HepG2 (cell line): ENCODE measurements around the gene SERPINF2. TPM values are rescaled to one million over a fixed set of nuclear protein-coding genes. Genes with fewer than 3 reads are reported as not detected.

Experiments
- ATAC-seq: fragments of 200-7000 bp; cut with Tn5 transposase; 3 replicates; pipeline ENCODE4 v1.9.1; 2020; ENCODE audit warnings: mild to moderate bottlenecking, moderate library complexity
- BruUV-seq: library from RNA; stranded (reverse); fragments of 400-500 nt; replicated peaks from 2 replicates; lab custom pipeline; 2021; lab: Mats Ljungman, UMichigan
- CTCF ChIA-PET: fragments of 300-600 bp; formaldehyde crosslinking; extraction: SDS; loops from one replicate; lab custom pipeline; 2021; ENCODE audit warnings: low total read pairs, inconsistent platforms, low intra/inter-chr PET ratio; lab: Yijun Ruan, JAX
- POLR2A ChIA-PET: fragments of 350-600 bp; sonication (Branson Sonifier 250); formaldehyde crosslinking; loops from one replicate; lab custom pipeline; 2020; ENCODE audit warnings: antibody characterized with exemption, inconsistent platforms; lab: Yijun Ruan, JAX
- DNase-seq: peaks from one replicate; pipeline ENCODE4 v3.0.0-alpha.2; 2015; ENCODE audit warnings: low spot score
- FAIRE-seq: peaks from 3 replicates; lab custom pipeline; 2011; peaks lifted over from hg19 to GRCh38; lab: Jason Lieb, UNC
- H2AFZ ChIP-seq: one replicate; pipeline ENCODE4 v1.6.1; 2011; ENCODE audit warnings: low read length, inconsistent platforms
- H3K27ac ChIP-seq: fragments of 300-600 bp; 3 replicates; pipeline ENCODE4 v1.8.0; 2011; ENCODE audit warnings: mixed run types, mild to moderate bottlenecking, mixed read lengths, low read length, inconsistent platforms; ENCODE audit not compliant: insufficient read depth; ENCODE audit errors: extremely low read length
- H3K27me3 ChIP-seq, 2 experiments: fragments of 200-600 bp in 1 of 2; 2 replicates in 1 of 2; 3 replicates in 1 of 2; pipeline versions ENCODE4 v1.6.0 to v1.8.0; 2011; ENCODE audit warnings: low read length in 2 of 2, mild to moderate bottlenecking in 2 of 2, moderate library complexity in 2 of 2, inconsistent platforms in 1 of 2; ENCODE audit not compliant: insufficient read depth in 2 of 2, control insufficient read depth in 1 of 2
- H3K36me3 ChIP-seq, 2 experiments: fragments of 200-600 bp in 1 of 2; replicated peaks in 1 of 2; 2 replicates in 1 of 2; 3 replicates in 1 of 2; pipeline versions ENCODE4 v1.5.1 to v1.8.0; 2011; ENCODE audit warnings: low read length in 2 of 2, inconsistent platforms in 1 of 2; ENCODE audit not compliant: insufficient read depth in 2 of 2, control insufficient read depth in 1 of 2
- H3K4me1 ChIP-seq: 2 replicates; pipeline ENCODE4 v1.5.1; 2012; ENCODE audit warnings: low read length, inconsistent platforms; ENCODE audit not compliant: insufficient read depth
- H3K4me2 ChIP-seq: 2 replicates; pipeline ENCODE4 v1.6.0; 2011; ENCODE audit warnings: low read depth, low read length, inconsistent platforms
- H3K4me3 ChIP-seq, 3 experiments: fragments of 200-600 bp in 1 of 3; sonication (generic), shearing (Covaris generic) in 1 of 3; replicated peaks in 1 of 3; 2 replicates each; pipeline ENCODE4 v1.5.1; 2011 to 2016; ENCODE audit warnings: low read length in 3 of 3, inconsistent platforms in 2 of 3, low read depth in 2 of 3, mild to moderate bottlenecking in 2 of 3, control low read depth in 1 of 3, mixed read lengths in 1 of 3; ENCODE audit not compliant: insufficient read depth in 1 of 3
- H3K79me2 ChIP-seq: one replicate; pipeline ENCODE4 v1.6.1; 2011; ENCODE audit warnings: low read length, inconsistent platforms; ENCODE audit not compliant: insufficient read depth
- H3K9ac ChIP-seq: 2 replicates; pipeline ENCODE4 v1.6.0; 2011; ENCODE audit warnings: mild to moderate bottlenecking, low read depth, low read length, inconsistent platforms; ENCODE audit not compliant: insufficient read depth
- H3K9me3 ChIP-seq: 2 replicates; pipeline ENCODE4 v1.5.1; 2012; ENCODE audit warnings: mild to moderate bottlenecking, low read length
- H4K20me1 ChIP-seq: 2 replicates; pipeline ENCODE4 v1.6.0; 2011; ENCODE audit warnings: inconsistent platforms, mild to moderate bottlenecking, low read length, moderate library complexity; ENCODE audit not compliant: insufficient read depth
- BATF2 ChIP-seq: sonication (generic); formaldehyde crosslinking; IDR thresholded peaks from 2 replicates; pipeline ENCODE4 v1.8.0; 2022; ENCODE audit warnings: mild to moderate bottlenecking, missing genetic modification reagents, moderate library complexity
- CERS6 ChIP-seq: sonication (generic); formaldehyde crosslinking; IDR thresholded peaks from 2 replicates; pipeline ENCODE4 v1.5.0; 2020; ENCODE audit warnings: missing genetic modification reagents
- JUND ChIP-seq: sonication (generic); formaldehyde crosslinking; IDR thresholded peaks from 2 replicates; pipeline ENCODE4 v1.8.0; 2022; ENCODE audit warnings: mild to moderate bottlenecking, missing genetic modification reagents
- SALL2 ChIP-seq: sonication (generic); formaldehyde crosslinking; IDR thresholded peaks from 2 replicates; pipeline ENCODE4 v1.8.1; 2023; ENCODE audit warnings: mild to moderate bottlenecking, missing genetic modification reagents, inconsistent platforms
- ZNF180 ChIP-seq: sonication (generic); formaldehyde crosslinking; IDR thresholded peaks from 2 replicates; pipeline ENCODE4 v1.4.0; 2020; ENCODE audit warnings: low read depth, missing genetic modification reagents, borderline replicate concordance
- ZNF563 ChIP-seq: sonication (generic); formaldehyde crosslinking; IDR thresholded peaks from 2 replicates; pipeline ENCODE4 v1.8.0; 2022; ENCODE audit warnings: mild to moderate bottlenecking, moderate library complexity, missing genetic modification reagents
- ZNF629 ChIP-seq: sonication (generic); formaldehyde crosslinking; conservative IDR thresholded peaks from 2 replicates; pipeline ENCODE4 v1.5.0; 2020; ENCODE audit warnings: missing genetic modification reagents
- ZNF737 ChIP-seq: sonication (generic); formaldehyde crosslinking; IDR thresholded peaks from 2 replicates; pipeline ENCODE4 v1.5.0; 2020; ENCODE audit warnings: missing genetic modification reagents, mild to moderate bottlenecking, borderline replicate concordance
- ZNF792 ChIP-seq: IDR thresholded peaks from 2 replicates; pipeline ENCODE4 v1.6.1; 2016
- WGBS: methylation state at CpG from one replicate; pipeline ENCODE4 v1.1.6; 2017; ENCODE audit warnings: low lambda C conversion rate; 5-methylcytosine and 5-hydroxymethylcytosine counted together
- in situ Hi-C: cut with HindIII; loops from 2 replicates; pipeline ENCODE4 v1.10.0; 2017; ENCODE audit warnings: low pct_unique_long_range_greater_than_20kb; ENCODE audit not compliant: extremely low pct_ligation_motif_present
- intact Hi-C: fragments of 100-400 bp; cut with micrococcal nuclease; formaldehyde crosslinking; loops from one replicate; pipeline ENCODE4 v1.10.0; 2022; ENCODE audit not compliant: unreplicated experiment
- polyA plus RNA-seq, 8 experiments: library from polyadenylated mRNA; depleted of rRNA in 3 of 8; stranded (reverse) in 7 of 8; unstranded in 1 of 8; fragments of >200 nt; fragmentation: Illumina TruSeq in 4 of 8; extraction: Trizol in 4 of 8; gene quantifications; 2 replicates each; pipeline versions ENCODE4 v1.2.1 to v1.2.3, GENCODE V29; 2011 to 2016; ENCODE audit warnings: low read depth in 4 of 8, missing spikeins in 1 of 8, mixed read lengths in 1 of 8; ENCODE audit not compliant: insufficient read depth in 1 of 8
- total RNA-seq, 5 experiments: library from RNA; depleted of rRNA; stranded (reverse); fragments of >200 nt; fragmentation: Illumina TruSeq; extraction: Trizol; gene quantifications; 2 replicates each; pipeline ENCODE4 v1.2.3, GENCODE V29; 2016; ENCODE audit warnings: low read depth in 1 of 5
- TF ChIP-seq, protein P1 (sequence below): sonication (generic); formaldehyde crosslinking; IDR thresholded peaks from 2 replicates; pipeline ENCODE4 v1.4.0; 2020; ENCODE audit warnings: missing genetic modification reagents, mild to moderate bottlenecking, borderline replicate concordance
- TF ChIP-seq, protein P2 (sequence below): sonication (generic); formaldehyde crosslinking; IDR thresholded peaks from 2 replicates; pipeline ENCODE4; 2020; ENCODE audit warnings: missing genetic modification reagents, mild to moderate bottlenecking, borderline replicate concordance

The SERPINF2 gene
- total and polyA plus RNA-seq, 2 of the 13 experiments (the other 11 are each of a cell fraction or from before 2014, with no cell fraction given) = 309 to 548 TPM

- intact Hi-C loops = loop anchor here (10.0 kb wide), 1 partner anchor 151 kb away; no protein-coding TSS in a partner anchor
- BruUV-seq = TSS peak; percentile 44
- no peak for DNase-seq
- in situ Hi-C loops = loop anchor here (25.0 kb wide), 1 partner anchor 324 kb away; the partner anchor contains the start of genes DPH1, OVCA2 and RTN4RL1
- no peaks in the 10 kb centered on the region; a peak in 1 of 5 replicates for H3K27me3 ChIP-seq
- H3K4me2 ChIP-seq = peak overlapping the region; percentile 85
- WGBS = 85% methylated on average over 10 of the region's 10 CpGs
- no peaks in the 10 kb centered on the region for H3K9me3 ChIP-seq
- no peak for ATAC-seq
- H3K4me3 ChIP-seq = peak overlapping the region in 1 of 3 experiments; percentile 86; a peak in 2 of 6 replicates
- no peak overlapping the region for H3K27ac ChIP-seq
- no peak for FAIRE-seq
- peaks cover 12% of the 10 kb centered on the region for H3K79me2 ChIP-seq
- peaks cover 42% of the 10 kb centered on the region for H3K4me1 ChIP-seq
- H3K9ac ChIP-seq = no peak overlapping the region
- POLR2A ChIA-PET = interaction anchor here (0.6 to 17.5 kb wide), 18 partner anchors 12 to 116 kb away, joined by 3 to 480 read pairs (median 10); partner anchors contain the start of genes PRPF8, RILP, RPA1 and SERPINF1
- no peak overlapping the region for H2AFZ ChIP-seq
- peaks cover 10% of the 10 kb centered on the region for H4K20me1 ChIP-seq
- peaks cover 6 to 19% of the 10 kb centered on the region in 2 experiments for H3K36me3 ChIP-seq
- CTCF ChIA-PET = interaction anchor here (1.8 to 2.0 kb wide), 2 partner anchors 71 to 152 kb away, joined by 7 to 11 read pairs; no protein-coding TSS in a partner anchor
- TF ChIP-seq ZNF792 (CRISPR knock-in tag) = no peak
- TF ChIP-seq ZNF563 (CRISPR knock-in tag) = no peak
- no peak for TF ChIP-seq ZNF180 (CRISPR knock-in tag)
- 0 out of 2 replicates have a peak, but pooled peaks have one; percentile 48 for TF ChIP-seq BATF2 (CRISPR knock-in tag)
- TF ChIP-seq SALL2 (CRISPR knock-in tag) = 0 out of 2 replicates have a peak, but pooled peaks have one; percentile 7
- TF ChIP-seq, protein P1, sequence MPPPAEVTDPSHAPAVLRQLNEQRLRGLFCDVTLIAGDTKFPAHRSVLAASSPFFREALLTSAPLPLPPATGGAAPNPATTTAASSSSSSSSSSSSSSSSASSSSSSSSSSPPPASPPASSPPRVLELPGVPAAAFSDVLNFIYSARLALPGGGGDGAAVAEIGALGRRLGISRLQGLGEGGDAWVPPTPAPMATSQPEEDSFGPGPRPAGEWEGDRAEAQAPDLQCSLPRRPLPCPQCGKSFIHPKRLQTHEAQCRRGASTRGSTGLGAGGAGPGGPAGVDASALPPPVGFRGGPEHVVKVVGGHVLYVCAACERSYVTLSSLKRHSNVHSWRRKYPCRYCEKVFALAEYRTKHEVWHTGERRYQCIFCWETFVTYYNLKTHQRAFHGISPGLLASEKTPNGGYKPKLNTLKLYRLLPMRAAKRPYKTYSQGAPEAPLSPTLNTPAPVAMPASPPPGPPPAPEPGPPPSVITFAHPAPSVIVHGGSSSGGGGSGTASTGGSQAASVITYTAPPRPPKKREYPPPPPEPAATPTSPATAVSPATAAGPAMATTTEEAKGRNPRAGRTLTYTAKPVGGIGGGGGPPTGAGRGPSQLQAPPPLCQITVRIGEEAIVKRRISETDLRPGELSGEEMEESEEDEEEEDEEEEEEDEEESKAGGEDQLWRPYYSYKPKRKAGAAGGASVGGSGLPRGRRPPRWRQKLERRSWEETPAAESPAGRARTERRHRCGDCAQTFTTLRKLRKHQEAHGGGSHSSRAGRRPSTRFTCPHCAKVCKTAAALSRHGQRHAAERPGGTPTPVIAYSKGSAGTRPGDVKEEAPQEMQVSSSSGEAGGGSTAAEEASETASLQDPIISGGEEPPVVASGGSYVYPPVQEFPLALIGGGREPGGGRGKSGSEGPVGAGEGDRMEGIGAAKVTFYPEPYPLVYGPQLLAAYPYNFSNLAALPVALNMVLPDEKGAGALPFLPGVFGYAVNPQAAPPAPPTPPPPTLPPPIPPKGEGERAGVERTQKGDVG = no peak
- TF ChIP-seq ZNF629 (CRISPR knock-in tag) = peak; percentile 33; the same call in 1 of the 2 replicates
- 0 out of 2 replicates have a peak, but pooled peaks have one; percentile 56 for TF ChIP-seq CERS6
- TF ChIP-seq, protein P2, sequence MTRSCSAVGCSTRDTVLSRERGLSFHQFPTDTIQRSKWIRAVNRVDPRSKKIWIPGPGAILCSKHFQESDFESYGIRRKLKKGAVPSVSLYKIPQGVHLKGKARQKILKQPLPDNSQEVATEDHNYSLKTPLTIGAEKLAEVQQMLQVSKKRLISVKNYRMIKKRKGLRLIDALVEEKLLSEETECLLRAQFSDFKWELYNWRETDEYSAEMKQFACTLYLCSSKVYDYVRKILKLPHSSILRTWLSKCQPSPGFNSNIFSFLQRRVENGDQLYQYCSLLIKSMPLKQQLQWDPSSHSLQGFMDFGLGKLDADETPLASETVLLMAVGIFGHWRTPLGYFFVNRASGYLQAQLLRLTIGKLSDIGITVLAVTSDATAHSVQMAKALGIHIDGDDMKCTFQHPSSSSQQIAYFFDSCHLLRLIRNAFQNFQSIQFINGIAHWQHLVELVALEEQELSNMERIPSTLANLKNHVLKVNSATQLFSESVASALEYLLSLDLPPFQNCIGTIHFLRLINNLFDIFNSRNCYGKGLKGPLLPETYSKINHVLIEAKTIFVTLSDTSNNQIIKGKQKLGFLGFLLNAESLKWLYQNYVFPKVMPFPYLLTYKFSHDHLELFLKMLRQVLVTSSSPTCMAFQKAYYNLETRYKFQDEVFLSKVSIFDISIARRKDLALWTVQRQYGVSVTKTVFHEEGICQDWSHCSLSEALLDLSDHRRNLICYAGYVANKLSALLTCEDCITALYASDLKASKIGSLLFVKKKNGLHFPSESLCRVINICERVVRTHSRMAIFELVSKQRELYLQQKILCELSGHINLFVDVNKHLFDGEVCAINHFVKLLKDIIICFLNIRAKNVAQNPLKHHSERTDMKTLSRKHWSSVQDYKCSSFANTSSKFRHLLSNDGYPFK (CRISPR knock-in tag) = 0 out of 2 replicates have a peak, but pooled peaks have one; percentile 4
- no peak for TF ChIP-seq JUND (CRISPR knock-in tag)
- TF ChIP-seq ZNF737 (CRISPR knock-in tag) = no peak
These were observed 29.4 kb upstream of the SERPINF2 start for GRCh38 chr17:1713160-1713877.
